ENCODE data around the gene IQGAP3.

IQGAP3 gene

DNA sequence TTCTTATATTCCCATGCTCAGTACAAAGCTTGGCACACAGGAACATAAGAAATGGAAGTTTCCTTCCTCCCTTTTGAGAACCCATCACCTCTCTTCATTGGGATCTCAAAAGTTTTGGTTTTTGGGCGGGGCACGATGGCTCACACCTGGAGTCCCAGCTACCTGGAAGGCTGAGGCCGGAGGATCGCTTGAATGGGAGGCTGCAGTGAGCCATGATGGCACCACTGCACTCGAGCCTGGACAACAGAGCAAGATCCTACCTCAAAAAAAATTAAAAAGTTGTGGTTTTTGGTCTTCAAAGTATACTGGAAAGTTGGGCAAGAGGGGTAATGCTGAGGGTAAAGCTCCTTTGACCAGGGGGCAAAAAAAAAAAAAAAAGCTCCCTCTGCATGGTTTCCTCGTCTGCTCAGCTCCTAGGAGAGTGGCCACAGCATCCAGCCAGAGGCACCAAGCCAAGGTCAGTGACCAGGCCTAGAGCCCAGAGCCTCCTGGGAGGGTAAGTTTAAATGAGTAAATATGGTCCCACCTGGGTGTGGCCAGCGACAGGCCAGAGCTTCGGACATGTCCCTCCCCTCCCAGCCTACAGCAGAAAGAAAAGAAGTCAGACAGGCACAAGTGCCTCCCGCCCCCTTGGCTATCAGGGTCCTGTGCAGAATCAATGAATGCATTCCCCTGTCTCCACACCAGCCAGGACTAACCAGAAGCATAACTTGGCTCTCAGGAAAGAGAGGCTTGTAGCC, 76.8 kb downstream of the IQGAP3 start:
- TF ChIP-seq, protein P1, sequence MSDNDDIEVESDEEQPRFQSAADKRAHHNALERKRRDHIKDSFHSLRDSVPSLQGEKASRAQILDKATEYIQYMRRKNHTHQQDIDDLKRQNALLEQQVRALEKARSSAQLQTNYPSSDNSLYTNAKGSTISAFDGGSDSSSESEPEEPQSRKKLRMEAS (IDR thresholded peaks at IDR 0.05) = no peak
- TF ChIP-seq TEAD4 (IDR thresholded peaks at IDR 0.05) (no peak), FOXM1 (IDR thresholded peaks at IDR 0.05; ENCODE audit: borderline replicate concordance, low read depth) (no peak), EP300 (IDR thresholded peaks at IDR 0.05; ENCODE audit: borderline replicate concordance) (no peak), TAF1 (IDR thresholded peaks at IDR 0.05; ENCODE audit: low read depth) (no peak), YY1 (IDR thresholded peaks at IDR 0.05; ENCODE audit: low read depth) (no peak), TCF12 (IDR thresholded peaks at IDR 0.05; ENCODE audit: low read depth) (no peak), RAD21 (IDR thresholded peaks at IDR 0.05; ENCODE audit: low read depth) (no peak), CEBPB (IDR thresholded peaks at IDR 0.05) (no peak), ZBTB7A (IDR thresholded peaks at IDR 0.05; ENCODE audit: low read depth) (no peak), NFIC (IDR thresholded peaks at IDR 0.05) (no peak), EGR1 (IDR thresholded peaks at IDR 0.05) (no peak), CREB1 (IDR thresholded peaks at IDR 0.05; ENCODE audit: low read depth) (no peak)
- TF ChIP-seq, protein P2, sequence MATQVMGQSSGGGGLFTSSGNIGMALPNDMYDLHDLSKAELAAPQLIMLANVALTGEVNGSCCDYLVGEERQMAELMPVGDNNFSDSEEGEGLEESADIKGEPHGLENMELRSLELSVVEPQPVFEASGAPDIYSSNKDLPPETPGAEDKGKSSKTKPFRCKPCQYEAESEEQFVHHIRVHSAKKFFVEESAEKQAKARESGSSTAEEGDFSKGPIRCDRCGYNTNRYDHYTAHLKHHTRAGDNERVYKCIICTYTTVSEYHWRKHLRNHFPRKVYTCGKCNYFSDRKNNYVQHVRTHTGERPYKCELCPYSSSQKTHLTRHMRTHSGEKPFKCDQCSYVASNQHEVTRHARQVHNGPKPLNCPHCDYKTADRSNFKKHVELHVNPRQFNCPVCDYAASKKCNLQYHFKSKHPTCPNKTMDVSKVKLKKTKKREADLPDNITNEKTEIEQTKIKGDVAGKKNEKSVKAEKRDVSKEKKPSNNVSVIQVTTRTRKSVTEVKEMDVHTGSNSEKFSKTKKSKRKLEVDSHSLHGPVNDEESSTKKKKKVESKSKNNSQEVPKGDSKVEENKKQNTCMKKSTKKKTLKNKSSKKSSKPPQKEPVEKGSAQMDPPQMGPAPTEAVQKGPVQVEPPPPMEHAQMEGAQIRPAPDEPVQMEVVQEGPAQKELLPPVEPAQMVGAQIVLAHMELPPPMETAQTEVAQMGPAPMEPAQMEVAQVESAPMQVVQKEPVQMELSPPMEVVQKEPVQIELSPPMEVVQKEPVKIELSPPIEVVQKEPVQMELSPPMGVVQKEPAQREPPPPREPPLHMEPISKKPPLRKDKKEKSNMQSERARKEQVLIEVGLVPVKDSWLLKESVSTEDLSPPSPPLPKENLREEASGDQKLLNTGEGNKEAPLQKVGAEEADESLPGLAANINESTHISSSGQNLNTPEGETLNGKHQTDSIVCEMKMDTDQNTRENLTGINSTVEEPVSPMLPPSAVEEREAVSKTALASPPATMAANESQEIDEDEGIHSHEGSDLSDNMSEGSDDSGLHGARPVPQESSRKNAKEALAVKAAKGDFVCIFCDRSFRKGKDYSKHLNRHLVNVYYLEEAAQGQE (IDR thresholded peaks at IDR 0.05; ENCODE audit: low read depth) = no peak
- TF ChIP-seq, protein P3, sequence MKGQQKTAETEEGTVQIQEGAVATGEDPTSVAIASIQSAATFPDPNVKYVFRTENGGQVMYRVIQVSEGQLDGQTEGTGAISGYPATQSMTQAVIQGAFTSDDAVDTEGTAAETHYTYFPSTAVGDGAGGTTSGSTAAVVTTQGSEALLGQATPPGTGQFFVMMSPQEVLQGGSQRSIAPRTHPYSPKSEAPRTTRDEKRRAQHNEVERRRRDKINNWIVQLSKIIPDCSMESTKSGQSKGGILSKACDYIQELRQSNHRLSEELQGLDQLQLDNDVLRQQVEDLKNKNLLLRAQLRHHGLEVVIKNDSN (IDR thresholded peaks at IDR 0.05) = no peak

DNA sequence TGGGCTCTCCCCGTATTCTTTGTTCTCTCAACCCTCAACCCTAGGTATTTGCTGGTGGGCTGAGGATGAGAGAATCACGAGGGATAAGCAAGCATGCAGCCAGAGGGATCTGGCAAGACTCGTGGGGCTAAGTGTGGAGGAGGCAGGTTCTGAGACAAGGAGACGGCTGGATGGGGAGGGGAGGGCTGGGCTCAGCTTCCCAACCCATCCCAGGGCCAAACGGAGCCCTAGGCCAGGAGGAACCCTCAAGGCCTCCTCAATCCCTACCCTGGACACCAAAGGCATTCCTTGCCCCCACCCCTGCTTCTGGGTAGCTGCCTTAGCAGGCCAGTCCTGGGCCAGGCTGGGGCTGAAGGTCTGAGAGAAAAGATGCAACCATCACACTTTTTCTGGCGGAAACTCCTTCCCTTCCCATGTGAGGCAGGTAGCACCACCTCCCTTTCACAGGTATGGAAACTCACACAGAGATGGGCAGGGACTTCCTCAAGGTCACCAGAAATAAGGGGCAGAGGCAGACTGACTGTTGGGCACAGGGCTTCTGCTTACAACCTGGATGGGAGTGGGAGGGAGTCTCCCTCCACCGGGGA, 78.0 kb downstream of the IQGAP3 start:
- TF ChIP-seq TCF12 (IDR thresholded peaks at IDR 0.05; ENCODE audit: low read depth) = no peak

DNA sequence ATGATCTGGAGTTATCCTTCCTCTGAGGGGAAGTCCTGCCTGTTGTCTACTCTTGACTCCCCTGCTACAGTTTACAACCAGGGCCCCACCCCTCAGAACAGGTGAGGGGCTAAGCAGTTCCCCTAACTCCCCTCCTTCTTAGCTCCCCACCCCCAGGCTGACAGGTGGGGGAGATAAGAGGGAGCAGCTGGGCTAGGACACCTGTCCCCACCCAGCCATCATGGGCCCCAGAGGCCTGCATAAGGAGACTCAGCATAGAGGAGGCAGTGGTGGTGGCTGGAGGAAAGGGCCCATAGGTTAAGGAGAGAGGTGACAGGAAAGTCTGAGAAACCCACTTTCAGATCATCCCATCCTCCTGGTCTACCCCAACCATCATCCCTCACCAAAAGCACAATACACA, 78.6 kb downstream of the IQGAP3 start:
- TF ChIP-seq, protein P1 (IDR thresholded peaks at IDR 0.05) = no peak
- TF ChIP-seq RAD21 (IDR thresholded peaks at IDR 0.05; ENCODE audit: low read depth) (no peak), YY1 (IDR thresholded peaks at IDR 0.05; ENCODE audit: low read depth) (no peak), TEAD4 (IDR thresholded peaks at IDR 0.05) (no peak), CEBPB (IDR thresholded peaks at IDR 0.05) (no peak), EGR1 (IDR thresholded peaks at IDR 0.05) (no peak)

DNA sequence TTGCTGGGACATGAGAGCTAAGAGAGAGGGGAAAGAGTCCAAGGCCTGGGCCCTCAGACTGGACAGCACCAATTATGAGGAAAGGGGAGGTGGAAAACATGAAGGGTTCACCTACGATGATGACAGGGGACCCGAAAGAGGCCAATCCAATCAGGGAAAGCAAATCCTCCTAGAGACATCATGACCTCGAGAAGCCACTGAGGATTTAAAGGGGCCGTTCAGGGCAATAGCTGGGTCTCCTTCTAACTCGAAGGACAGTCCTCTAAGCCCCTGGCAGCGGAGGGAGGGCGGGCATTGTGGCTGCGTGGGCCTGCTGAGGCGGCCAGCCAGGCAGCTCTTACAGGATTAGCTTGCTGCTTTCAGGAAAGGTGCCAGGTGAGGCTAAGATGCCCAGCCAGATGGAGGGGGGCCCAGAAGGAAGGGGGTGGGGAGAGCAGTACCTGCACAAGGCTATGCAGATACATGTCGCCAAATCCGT, 79.2 kb downstream of the IQGAP3 start:
- no peak for TF ChIP-seq TAF1 (IDR thresholded peaks at IDR 0.05; ENCODE audit: low read depth)
- no peak for TF ChIP-seq EGR1 (IDR thresholded peaks at IDR 0.05)
- no peak for TF ChIP-seq CEBPB (IDR thresholded peaks at IDR 0.05)
- no peak for TF ChIP-seq EP300 (IDR thresholded peaks at IDR 0.05; ENCODE audit: borderline replicate concordance)
- TF ChIP-seq, protein P3 (IDR thresholded peaks at IDR 0.05) = no peak
- TF ChIP-seq ZBTB7A (IDR thresholded peaks at IDR 0.05; ENCODE audit: low read depth) = no peak
- TF ChIP-seq, protein P1 (IDR thresholded peaks at IDR 0.05) = no peak
- TF ChIP-seq FOXM1 (IDR thresholded peaks at IDR 0.05; ENCODE audit: borderline replicate concordance, low read depth) = no peak
- TF ChIP-seq TCF12 (IDR thresholded peaks at IDR 0.05; ENCODE audit: low read depth) = no peak
- TF ChIP-seq TEAD4 (IDR thresholded peaks at IDR 0.05) = no peak

DNA sequence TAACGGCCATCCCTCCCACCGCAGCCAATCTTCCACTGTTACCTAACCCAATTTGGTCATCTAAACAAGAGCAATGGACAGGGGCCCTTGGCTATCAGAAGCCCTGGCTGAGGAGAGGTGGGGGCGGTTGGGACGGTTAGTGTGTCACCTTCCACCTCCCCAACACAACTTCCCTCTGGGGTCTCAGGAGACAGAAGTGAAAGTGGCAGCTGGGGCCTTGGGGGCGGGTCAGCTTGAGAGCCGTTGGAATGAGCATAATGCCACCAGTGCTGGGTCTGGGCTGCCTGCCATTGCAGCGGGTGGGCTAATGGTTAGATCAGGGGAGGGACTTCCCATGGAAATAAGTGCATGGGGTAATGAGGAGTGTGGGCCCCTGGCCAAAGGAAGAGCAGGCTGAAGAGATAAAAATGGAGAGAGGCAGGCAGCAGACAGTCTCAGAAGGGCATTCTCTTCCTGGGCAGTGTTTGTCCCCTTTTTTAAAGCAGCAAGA, 79.7 kb downstream of the IQGAP3 start:
- TF ChIP-seq FOXM1 (IDR thresholded peaks at IDR 0.05; ENCODE audit: borderline replicate concordance, low read depth) (no peak), CREB1 (IDR thresholded peaks at IDR 0.05; ENCODE audit: low read depth) (no peak), NFIC (IDR thresholded peaks at IDR 0.05) (no peak), EP300 (IDR thresholded peaks at IDR 0.05; ENCODE audit: borderline replicate concordance) (no peak), YY1 (IDR thresholded peaks at IDR 0.05; ENCODE audit: low read depth) (no peak)

DNA sequence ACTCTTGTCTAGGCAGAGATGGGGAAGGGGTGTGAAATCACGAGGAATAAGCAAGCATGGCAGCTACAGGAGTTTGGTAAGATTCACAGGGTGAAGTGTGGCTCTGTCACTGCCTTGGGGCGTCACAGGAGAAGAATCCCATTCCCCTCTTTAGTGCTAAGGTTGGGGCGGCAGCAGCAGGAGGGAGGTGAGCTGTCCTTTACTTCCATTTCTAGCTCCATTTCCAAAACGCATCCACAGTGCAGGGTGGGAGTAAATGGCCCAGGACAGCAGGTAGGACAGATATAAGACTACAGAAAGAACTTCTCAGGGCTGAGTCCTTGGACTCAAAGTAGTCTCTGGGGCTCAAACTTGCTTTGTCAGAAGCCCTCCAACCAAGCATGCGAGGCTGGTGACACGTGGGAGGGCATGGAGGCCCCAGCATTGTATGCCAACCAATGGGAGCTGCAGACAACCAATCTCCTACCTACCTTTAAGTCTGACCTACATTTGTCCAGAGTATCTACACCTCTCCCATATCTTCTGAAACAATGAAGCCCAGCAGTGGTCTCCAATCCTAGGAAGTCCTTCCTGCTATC, 80.3 kb downstream of the IQGAP3 start:
- TF ChIP-seq TAF1 (IDR thresholded peaks at IDR 0.05; ENCODE audit: low read depth) (no peak), CREB1 (IDR thresholded peaks at IDR 0.05; ENCODE audit: low read depth) (no peak), TEAD4 (IDR thresholded peaks at IDR 0.05) (no peak), TCF12 (IDR thresholded peaks at IDR 0.05; ENCODE audit: low read depth) (no peak), YY1 (IDR thresholded peaks at IDR 0.05; ENCODE audit: low read depth) (no peak), EGR1 (IDR thresholded peaks at IDR 0.05) (no peak), ZBTB7A (IDR thresholded peaks at IDR 0.05; ENCODE audit: low read depth) (no peak), FOXM1 (IDR thresholded peaks at IDR 0.05; ENCODE audit: borderline replicate concordance, low read depth) (no peak), CEBPB (IDR thresholded peaks at IDR 0.05) (no peak), NFIC (IDR thresholded peaks at IDR 0.05) (no peak), EP300 (IDR thresholded peaks at IDR 0.05; ENCODE audit: borderline replicate concordance) (no peak)
- TF ChIP-seq, protein P1 (IDR thresholded peaks at IDR 0.05) = no peak
- TF ChIP-seq, protein P2 (IDR thresholded peaks at IDR 0.05; ENCODE audit: low read depth) = no peak
- TF ChIP-seq, protein P3 (IDR thresholded peaks at IDR 0.05) = no peak

Measured in Ishikawa (cell line).